Ramos (cell line): Measurements from ENCODE around the gene RASA4.
"Not testable (repeated sequence)": the region's sequence is repeated elsewhere in the genome, so short reads cannot be mapped to it uniquely, and the experiment has no call there.

Experiments used
- in situ Hi-C: fragments of 300-500 bp; cut with MboI; formaldehyde crosslinking; loops from one replicate; pipeline ENCODE4 v1.14.3; 2022; ENCODE audit warnings: low sequenced_read_pairs; ENCODE audit not compliant: unreplicated experiment

RASA4 gene

DNA sequence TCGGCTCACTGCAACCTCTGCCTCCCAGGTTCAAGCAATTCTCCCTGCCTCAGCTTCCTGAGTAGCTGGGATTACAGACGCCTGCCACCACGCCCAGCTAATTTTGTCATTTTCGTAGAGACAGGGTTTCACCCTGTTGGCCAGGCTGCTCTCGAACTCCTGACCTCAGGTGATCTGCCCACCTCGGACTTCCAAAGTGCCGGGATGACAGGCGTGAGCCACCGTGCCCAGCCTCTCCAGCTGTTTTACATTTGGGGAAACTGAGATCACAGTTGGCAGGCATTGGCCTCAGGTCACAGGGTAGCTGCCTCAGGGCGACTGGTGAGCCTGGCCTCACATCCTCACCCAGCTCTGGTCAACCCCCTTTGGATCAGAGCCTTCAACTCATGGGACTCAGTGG lies 6.8 kb downstream of the RASA4 start:
- in situ Hi-C loops: not testable (repeated sequence)

DNA sequence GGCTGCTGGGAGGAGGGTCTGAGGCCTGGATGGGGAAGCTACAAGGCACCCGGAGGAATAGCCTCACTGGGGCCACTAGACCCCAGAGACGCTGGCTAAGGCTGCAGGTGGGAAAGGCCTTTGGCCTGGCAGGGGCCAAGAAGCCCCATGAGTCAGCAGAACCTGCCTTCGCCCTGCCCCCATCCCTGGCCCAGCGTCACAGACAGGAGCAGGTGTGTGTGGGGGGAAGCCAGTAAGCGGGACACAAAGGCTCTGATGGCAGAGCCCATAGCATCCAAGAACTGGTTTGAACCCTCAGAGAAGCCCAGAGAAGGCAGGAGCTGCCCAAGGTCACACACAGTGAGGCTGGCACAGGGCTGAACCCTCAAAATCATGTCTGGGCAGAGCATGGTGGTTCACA lies 9.7 kb downstream of the RASA4 start:
- in situ Hi-C loops: not testable (repeated sequence)

DNA sequence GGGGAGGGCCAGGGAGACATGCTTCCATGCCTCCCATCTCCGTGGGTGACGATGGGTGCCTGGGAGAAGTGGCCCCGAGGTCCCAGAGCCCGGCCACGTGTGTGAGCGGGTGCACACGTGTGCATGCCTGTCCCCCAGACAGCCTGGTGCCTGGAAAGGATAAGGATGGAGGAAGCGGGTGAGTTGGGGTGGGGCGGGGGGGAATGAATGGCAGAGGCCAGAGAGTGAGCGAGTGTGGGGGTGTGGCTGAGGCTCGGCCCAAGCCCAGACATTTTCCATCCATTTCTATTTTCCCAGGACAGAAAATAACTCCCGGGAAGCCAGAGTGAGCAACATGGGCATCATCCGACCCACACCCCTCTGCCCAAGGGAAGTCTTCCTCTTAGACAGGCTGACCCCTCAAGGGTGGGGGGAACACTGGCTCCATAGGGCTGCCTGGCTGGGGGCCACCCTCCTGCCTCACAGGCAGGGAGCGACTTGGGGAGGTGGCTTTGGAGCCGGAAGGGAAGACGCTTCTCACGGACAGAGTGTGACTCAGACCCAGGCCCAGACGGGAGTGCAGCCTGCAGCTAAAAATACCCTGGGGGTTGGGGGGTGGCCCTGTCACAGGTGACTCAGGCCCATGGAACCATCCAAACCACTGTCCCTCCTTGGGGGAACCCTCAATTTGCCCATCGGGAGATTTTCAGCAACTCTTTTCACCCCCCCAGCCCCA lies 12.0 kb downstream of the RASA4 start:
- in situ Hi-C loops: not testable (repeated sequence)

DNA sequence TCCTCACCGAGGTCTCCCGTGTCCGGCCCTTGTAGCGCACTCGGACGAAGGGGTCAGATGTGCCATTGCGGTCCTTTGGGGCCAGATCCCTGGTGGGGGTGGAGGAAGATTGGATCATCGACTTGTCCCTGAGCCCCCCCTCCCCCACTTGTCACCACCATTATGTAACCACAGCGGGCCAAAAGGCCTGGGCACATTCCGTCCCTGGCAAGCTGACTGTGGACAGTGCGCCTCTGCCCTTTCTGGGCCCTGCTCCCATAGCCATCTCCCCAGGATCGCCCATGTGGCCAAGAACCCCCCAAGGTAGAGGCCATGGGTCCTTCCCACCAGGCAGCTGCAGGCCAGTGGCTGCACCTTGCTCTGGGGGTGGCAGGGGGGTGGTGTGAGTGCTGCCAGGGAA lies 14.2 kb downstream of the RASA4 start:
- in situ Hi-C loops: not testable (repeated sequence)

DNA sequence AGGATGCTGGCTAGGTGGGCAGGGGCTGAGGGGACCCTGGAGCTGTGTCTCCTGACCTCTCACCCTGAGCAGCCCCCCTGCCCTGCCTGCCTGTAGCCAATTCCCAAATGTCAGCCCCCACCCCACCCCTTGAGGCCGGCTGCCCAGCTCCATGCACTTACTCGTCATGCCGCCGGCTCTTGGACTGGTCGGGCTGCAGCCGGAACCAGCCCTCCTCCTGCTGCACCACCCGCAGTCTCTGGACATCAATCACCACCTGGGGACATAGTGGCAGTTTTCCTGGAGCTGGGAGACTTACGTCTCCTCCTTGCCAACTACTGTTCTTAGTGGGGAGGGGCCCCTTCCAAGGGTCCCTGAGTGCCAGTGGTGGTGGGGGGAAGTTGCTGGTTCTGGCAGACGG lies 16.9 kb downstream of the RASA4 start:
- in situ Hi-C loops: not testable (repeated sequence)

DNA sequence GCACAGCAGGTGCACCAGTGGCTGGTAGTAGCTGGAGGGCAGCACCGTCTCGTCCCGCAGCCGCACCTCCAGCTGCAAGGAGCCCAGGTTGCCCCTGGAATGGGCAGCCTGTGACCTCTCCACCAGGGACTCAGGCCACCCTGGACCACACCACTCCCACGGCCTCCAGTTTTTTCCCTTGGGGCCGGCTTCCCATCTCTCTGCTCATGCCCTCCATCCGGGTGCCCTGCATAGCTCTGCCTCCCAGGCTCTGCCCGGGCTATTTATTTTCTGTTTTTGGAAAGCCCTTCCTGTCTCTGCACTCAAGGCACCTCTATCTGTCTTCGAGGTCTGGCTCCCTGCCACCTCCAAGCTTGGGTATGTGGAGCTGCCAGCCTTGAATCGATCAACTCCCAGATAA lies 20.5 kb downstream of the RASA4 start:
- in situ Hi-C loops: not testable (repeated sequence)

DNA sequence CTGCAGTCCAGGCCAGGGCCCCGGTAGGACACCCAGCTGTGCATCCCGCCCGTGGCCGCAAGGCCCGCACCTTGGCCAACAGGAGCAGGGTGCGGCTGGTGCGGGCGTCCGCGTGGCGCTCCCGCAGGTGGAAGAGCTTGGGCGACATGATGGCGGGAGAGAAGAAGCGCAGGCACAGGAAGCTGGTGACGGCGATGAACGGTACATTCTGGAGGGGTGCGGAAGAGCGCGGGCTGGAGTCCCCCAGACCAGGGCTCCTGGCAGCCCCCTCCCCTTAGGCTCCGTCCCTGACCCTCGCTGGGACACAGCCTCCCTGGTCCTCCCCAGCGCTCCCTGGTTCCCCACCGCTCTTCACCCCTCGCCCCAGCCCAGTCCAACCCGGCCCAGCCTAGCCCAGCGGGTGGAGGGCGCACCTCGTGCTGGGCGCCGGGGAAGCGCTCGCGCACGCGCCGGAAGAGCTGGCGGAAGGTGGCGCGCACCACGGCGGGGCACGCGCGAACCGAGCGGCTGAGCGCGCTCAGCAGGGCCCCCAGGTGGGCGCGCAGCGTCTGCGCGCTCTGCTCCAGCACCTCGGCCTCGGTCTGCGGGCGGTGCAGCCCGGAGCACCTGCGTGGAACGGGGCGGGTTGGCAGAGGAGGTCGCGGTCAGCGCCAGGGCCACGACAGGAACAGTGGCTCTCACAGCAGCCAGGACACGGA lies 22.8 kb downstream of the RASA4 start:
- in situ Hi-C loops: not testable (repeated sequence)

DNA sequence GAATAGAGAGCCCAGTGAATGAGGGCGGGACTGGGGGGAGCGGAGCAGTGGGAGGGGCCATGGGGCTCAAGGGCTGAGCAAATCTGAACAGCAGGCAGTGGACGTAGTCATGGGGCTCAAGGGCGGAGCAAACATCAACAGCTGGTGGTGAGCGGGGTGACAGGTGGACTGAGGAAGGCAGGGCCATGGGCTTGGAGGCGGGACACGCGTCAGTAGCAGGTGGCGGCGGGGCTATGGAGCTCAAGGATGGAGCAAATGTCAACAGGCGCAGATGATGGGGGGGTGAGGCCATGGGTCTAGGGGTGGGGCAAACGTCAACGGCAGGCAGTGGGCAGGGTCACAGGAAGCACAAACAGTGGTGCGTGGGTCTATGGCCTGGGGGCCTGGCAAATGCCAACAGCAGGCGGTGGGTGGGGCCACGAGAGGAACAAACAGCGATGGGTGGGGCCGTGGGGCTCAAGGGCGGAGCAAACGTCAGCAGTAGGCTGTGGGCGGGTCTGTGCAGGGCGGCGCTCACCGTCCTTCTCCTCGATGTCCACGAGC lies 24.0 kb downstream of the RASA4 start:
- in situ Hi-C loops: not testable (repeated sequence)

DNA sequence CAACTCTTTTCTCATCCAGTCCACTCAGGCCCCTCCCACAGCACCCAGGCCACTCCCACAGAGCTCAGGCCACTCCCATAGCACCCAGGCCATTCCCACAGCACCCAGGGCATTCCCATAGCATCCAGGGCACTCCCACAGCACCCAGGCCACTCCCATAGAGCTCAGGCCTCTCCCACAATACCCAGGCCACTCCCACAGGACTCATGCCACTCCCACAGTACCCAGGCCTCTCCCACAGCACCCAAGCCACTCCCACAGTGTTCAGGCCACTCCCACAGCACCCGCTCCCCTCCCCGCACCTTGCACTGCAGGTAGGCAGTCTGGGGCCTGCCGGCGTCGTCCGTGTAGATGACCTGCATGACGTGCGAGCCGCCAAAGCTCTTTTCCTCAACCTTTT lies 26.7 kb downstream of the RASA4 start:
- in situ Hi-C loops: not testable (repeated sequence)

DNA sequence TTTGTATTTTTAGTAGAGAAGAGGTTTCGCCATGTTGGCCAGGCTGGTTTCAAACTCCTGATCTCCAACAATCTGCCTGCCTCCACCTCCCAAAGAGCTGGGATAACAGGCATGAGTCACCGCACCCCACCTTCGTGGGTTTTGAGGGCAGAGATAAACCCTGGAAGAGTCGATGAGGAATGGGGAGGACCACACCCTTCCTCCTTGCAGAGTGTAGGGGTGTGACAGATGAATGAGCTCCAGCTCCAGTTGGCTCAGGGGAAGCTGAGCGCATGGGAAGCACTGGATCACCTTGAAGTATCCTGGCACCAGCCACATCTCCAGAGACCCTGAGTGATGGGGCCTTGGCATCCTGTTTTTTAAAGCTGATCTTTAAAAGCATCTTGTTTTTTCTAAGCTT lies 33.1 kb downstream of the RASA4 start:
- in situ Hi-C loops: not testable (repeated sequence)

DNA sequence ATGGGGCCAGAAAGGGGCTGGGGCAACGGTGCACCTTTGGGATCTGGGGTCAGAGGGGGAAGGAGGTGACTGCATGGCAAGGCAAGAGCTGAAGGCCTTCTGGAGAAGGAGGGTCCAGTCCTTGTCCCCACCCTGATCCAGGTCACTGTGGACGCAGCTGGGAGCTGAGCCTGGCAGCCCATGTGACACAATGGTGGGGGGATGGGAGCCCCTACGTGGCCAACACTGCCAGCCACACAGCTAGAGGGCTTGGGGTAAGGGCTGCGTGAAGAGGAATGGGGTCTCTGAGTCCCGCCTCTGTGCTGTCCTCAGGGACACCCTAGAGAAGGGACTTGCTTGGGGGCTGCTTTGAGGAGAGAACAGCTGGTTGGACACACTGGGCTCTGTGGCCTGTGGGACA lies 34.8 kb downstream of the RASA4 start:
- in situ Hi-C loops: not testable (repeated sequence)

DNA sequence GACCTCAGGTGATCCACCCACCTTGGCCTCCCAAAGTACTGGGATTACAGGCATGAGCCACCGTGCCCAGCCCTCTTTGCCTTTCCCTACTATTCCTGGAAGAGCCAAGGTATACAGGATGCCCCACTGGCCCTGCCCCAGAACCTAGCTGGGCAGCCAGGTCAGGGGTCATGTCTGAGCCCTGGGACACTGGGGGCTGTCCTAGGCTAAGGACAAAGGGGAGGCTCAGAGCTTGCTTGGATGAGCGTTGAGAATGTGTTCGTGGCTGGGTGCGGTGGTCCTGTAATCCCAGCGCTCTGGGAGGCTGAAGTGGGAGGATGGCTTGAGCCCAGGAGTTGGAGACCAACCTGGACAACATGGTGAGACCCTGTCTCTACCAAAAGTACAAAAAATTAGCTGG lies 38.1 kb downstream of the RASA4 start:
- in situ Hi-C loops: not testable (repeated sequence)

DNA sequence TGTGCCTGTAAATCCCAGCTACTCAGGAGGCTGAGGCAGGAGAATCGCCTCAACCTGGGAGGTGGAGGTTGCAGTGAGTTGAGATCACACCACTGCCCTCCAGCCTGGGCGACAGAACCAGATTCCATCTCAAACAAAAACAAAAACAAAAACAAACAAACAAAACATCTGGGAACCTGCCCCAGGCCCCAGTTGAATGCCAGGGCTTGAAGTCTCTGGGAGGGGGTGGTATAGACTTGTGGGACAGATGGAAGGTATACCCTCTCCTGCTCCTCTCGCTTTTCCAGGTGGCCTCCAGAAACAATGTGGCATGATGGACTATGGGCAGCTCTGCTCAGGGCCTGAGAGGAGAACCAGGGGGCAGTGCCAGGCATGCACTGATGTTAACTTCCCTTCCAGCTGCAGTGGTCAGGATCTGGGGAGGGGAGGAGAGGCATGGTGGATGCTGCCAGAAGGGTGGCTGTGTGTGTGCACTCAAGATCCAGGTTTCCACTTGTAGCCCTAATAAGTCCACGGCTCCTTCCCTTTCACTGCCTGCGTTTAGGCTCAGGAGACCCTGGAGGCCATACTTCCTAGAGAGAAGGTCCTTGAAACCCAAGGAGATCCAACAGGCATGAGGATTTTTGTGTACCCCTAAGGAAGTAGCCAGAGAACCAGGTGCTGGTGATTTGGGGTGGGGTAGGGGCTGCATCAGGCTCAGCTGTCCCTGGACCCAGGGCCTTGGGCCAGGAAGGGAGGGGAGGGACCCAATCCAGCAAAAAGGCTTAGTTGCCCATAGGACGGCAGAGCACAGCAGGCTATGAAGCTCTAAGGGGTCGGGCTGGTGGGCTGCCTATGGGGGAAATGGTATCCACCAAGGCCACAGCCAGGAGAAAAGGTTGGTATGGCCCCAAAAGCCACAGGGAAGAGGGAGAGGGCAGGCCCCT lies 39.0 kb downstream of the RASA4 start:
- in situ Hi-C loops: not testable (repeated sequence)

DNA sequence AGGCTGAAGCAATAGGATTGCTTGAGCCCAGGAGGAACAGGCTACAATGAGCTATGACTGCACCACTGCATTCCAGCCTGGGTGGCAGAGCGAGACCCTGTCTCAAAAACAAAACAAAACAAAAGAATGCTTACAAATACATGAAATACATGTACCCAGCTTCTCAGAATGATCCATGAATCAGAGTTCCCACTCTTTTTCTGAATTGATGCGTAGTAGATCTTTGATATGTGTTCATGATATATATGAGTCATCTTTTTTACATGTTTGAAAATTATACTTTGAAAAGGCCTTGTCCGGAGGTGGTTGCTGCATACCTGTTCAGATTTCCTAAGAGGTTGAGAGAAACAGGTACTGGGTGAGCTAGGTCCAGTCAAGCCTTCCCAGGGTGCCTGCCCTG lies 40.2 kb downstream of the RASA4 start:
- in situ Hi-C loops: not testable (repeated sequence)

DNA sequence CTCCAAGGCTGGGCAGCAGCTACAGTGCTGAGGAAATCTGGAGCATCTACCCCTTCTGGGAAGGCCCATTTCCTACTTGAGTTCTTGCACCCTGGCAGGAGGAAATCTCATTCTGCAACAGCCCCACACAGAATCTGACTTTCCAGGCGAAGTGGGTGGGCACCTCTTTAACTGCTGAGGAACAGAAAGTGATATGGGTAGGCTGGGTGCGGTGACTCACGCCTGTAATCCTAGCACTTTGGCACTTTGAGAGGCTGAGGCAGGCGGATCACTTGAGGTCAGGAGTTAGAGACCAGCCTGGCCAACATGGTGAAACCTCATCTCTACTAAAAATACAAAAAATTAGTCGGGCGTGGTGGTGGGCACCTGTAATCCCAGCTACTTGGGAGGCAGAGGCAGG lies 41.9 kb downstream of the RASA4 start:
- in situ Hi-C loops: not testable (repeated sequence)

DNA sequence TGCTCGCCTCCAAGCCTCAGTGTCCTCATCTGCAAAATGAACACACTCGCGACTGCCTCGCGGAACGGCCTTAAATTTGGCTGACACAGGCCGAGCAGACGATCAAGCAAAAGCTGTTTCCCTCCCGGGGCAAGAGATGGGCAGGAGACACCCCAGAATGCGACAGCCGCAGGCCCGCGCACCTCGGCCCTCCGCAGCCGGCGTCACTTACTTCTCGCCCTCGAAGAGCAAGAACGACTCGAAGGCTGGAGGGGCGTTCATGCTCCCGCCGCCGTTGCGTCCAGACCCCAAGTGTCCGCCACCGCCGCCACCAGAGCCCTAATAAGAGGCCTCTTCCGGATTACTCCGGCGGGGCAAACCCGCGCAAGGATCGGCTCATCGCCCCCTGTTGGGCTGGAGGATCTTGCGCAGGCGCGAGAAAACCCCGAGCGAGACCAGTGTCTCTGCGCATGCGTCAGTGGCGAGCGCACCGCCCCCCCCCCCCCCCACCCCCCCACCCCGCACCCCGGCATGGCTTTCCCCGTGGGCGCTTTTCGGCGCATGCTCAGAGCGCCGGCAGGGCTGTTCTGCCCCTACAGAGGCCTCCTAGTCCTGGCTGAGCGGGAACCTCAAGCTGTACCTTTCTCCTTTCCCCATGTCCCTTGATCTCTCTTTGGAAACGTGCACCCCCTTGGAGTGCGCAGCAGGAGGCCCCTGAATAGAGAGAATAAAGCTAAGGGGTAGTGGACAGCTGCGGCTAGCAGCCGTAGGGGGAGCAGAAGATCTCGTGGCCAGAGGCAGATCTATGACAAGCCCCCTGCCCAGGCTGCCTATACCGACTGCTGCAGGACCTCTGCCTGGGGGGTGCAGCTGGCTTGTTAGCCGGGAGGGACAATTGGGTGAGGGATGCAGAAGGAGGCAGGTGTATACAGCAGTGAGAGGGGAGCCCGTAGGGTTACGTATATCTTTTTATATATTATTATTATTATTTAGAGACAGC lies 44.0 kb downstream of the RASA4 start, which contains the start of gene POLR2J3:
POLR2J3 (minus strand) TSS at position 323 of the 979 bp plus-strand sequence; CDS start at position 261, 62 bp downstream.
- in situ Hi-C loops: not testable (repeated sequence)

DNA sequence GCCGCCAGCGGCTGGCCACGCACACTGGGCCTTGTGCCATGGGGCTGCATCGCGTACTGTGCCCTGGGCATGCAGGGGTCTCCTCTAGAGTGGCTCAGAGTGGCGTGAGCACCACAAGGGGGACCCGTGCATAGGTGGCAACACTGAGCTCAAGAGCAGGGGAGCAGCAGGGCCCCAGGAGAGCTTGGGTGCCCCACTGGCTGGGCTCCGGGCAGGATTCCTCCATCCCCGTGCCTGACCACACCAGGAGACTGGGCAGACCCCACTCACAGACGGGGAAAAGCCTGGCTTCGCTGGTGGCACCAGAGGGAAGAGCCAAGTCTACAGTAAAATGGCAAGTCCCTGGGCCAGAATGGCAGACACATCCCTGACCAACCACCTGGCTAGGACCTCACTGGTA lies 47.9 kb downstream of the RASA4 start:
- in situ Hi-C loops: not testable (repeated sequence)

DNA sequence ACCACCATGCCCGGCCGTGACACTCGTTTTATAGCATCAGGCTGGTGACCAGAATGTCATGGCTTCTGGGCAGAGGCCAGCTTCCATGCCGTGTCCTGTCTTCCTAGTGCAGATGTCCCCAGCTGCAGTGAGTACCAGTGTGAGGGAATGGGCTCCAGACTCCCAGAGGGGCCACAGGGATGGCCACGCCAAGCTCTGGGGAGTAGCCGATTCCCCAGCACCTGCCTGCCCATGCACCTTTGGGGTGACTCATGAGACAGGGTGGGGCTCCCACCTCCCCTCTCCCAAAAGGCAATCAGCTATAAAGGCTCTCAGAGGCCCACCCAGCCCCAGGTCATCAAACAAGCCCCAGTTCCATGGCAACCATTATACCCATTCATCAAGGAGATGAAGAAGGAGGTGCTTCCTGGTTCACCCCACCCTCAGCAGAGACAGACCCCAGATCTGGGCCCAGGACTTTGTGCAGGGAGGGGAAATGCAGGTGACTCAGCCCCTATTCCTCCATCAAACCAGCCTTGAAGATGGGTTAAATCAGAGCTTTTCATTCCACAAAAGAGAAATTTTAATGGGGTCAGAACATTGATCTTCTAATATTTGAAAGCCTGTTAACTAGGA lies 65.6 kb downstream of the RASA4 start, which contains the start of gene SPDYE2:
SPDYE2 (plus strand) TSS at position 419 of the 615 bp plus-strand sequence. CDS start 2,030 bp downstream, outside the sequence.
- in situ Hi-C loops: not testable (repeated sequence)

DNA sequence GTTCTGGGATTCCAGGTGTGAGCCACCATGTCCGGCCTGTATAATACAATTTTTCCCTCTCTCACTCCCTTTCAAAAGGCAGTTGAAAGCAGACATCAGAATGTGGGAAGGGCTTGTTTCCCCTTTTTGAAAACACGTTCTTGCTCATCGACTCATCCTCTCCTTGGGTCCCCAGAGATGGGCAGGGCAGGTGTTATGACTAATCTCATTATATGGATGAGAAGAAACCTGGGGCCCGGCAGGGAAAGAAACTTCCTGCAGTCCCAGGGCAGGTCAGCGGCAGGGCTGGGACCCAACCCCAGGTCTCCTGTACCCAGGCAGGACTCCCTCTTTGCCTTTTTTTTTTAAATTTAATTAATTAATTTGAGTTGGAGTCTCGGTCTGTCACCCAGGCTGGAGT lies 70.2 kb downstream of the RASA4 start:
- in situ Hi-C loops: not testable (repeated sequence)
